Spleen (tissue), 7 donors: ENCODE measurements around the gene ARHGEF1.

Source experiments
- CTCF ChIP-seq, 11 experiments: fragments of 200-600 bp in 7 of 11; fragments of 450-650 bp in 4 of 11; sonication (generic) in 4 of 11; IDR thresholded peaks in 8 of 11; conservative IDR thresholded peaks in 3 of 11; 1 replicate in 7 of 11; 2 replicates in 4 of 11; pipeline versions ENCODE4 v1.4.0 to v1.8.0; 2016 to 2021; ENCODE audit warnings: antibody characterized with exemption in 11 of 11, inconsistent platforms in 4 of 11, mild to moderate bottlenecking in 1 of 11
- POLR2A ChIP-seq, 3 donors: fragments of 450-650 bp; IDR thresholded peaks; one replicate each; pipeline ENCODE4 v1.5.1; 2017; ENCODE audit warnings: antibody characterized with exemption in 3 of 3, mild to moderate bottlenecking in 1 of 3
- POLR2AphosphoS5 ChIP-seq, 3 donors: sonication (generic); formaldehyde crosslinking; IDR thresholded peaks; one replicate each; pipeline ENCODE4 v1.5.1; 2017; ENCODE audit warnings: antibody characterized with exemption in 3 of 3
- donor health status: DM: no; HTN: no; CAD: no; lungs with moderate emphysema.
- donor health status: DM: no; HTN: no; CAD: no.
- donor health status: DM: no; HTN: no; CAD: no.

GRCh38 chr19:41928221-41928683 is 45.3 kb downstream of the ARHGEF1 start, which contains the start of gene ERFL:
- TF ChIP-seq CTCF (IDR thresholded peaks at IDR 0.05 in 8 of 11, conservative IDR thresholded peaks at IDR 0.05 in 3 of 11) (no peak), POLR2AphosphoS5 (IDR thresholded peaks at IDR 0.05) (peak in 1 of 3 donors; percentile 3), POLR2A (IDR thresholded peaks at IDR 0.05) (no peak)
